Measurements from ENCODE around the gene FGF14. TPM values are rescaled to one million over a fixed set of nuclear protein-coding genes. Genes with fewer than 3 reads are reported as not detected.

The FGF14 gene
- total RNA-seq, 1 donor from 2014 or later = 2.9 TPM

GRCh38 chr13:102040812-102041211 is 361.0 kb downstream of the FGF14 start:
- no peak for TF ChIP-seq CTCF (IDR thresholded peaks at IDR 0.05; ENCODE audit: borderline replicate concordance)
- H3K27ac ChIP-seq (replicated peaks) = no peak overlapping the region
- no peaks in the 10 kb centered on the region for H3K36me3 ChIP-seq
- H3K4me3 ChIP-seq = no peak overlapping the region
- DNase-seq = no peak
- intact Hi-C loops (cut with micrococcal nuclease) = no loop called here
- H3K27me3 ChIP-seq (ENCODE audit: low read depth) = no peaks in the 10 kb centered on the region
- no peaks in the 10 kb centered on the region for H3K9me3 ChIP-seq (replicated peaks)
- no peaks in the 10 kb centered on the region for H3K4me1 ChIP-seq

GRCh38 chr13:102039264-102039663 is 362.6 kb downstream of the FGF14 start:
- TF ChIP-seq CTCF (IDR thresholded peaks at IDR 0.05; ENCODE audit: borderline replicate concordance) = no peak
- Histone ChIP-seq H3K27me3 (ENCODE audit: low read depth) (no peaks in the 10 kb centered on the region), H3K27ac (replicated peaks) (no peak overlapping the region), H3K4me3 (no peak overlapping the region), H3K4me1 (no peaks in the 10 kb centered on the region), H3K9me3 (replicated peaks) (no peaks in the 10 kb centered on the region), H3K36me3 (no peaks in the 10 kb centered on the region)
- intact Hi-C loops (cut with micrococcal nuclease) = no loop called here
- peak; percentile 21 for DNase-seq

GRCh38 chr13:102038787-102039186 is 363.1 kb downstream of the FGF14 start:
- no peak overlapping the region for H3K4me3 ChIP-seq
- no peak for TF ChIP-seq CTCF (IDR thresholded peaks at IDR 0.05; ENCODE audit: borderline replicate concordance)
- no peaks in the 10 kb centered on the region for H3K9me3 ChIP-seq (replicated peaks)
- H3K27ac ChIP-seq (replicated peaks) = no peak overlapping the region
- H3K36me3 ChIP-seq = no peaks in the 10 kb centered on the region
- no peaks in the 10 kb centered on the region for H3K4me1 ChIP-seq
- intact Hi-C loops (cut with micrococcal nuclease) = no loop called here
- no peaks in the 10 kb centered on the region for H3K27me3 ChIP-seq (ENCODE audit: low read depth)
- no peak for DNase-seq

GRCh38 chr13:102035969-102036368 is 365.9 kb downstream of the FGF14 start:
- intact Hi-C loops (cut with micrococcal nuclease) = no loop called here

GRCh38 chr13:102033857-102034331 is 368.0 kb downstream of the FGF14 start:
- Histone ChIP-seq H3K36me3 (no peaks in the 10 kb centered on the region), H3K4me3 (no peak overlapping the region), H3K27ac (replicated peaks) (no peak overlapping the region), H3K9me3 (replicated peaks) (no peaks in the 10 kb centered on the region), H3K27me3 (ENCODE audit: low read depth) (no peaks in the 10 kb centered on the region), H3K4me1 (peaks cover 3% of the 10 kb centered on the region)
- intact Hi-C loops (cut with micrococcal nuclease) = no loop called here
- DNase-seq = no peak
- TF ChIP-seq CTCF (IDR thresholded peaks at IDR 0.05; ENCODE audit: borderline replicate concordance) = no peak

More at GRCh38 chr13:102035969-102036368, 365.9 kb downstream of the FGF14 start:
- no peak overlapping the region for H3K4me3 ChIP-seq
- H3K27me3 ChIP-seq (ENCODE audit: low read depth) = no peaks in the 10 kb centered on the region
- no peak for TF ChIP-seq CTCF (IDR thresholded peaks at IDR 0.05; ENCODE audit: borderline replicate concordance)
- no peak for DNase-seq
- H3K4me1 ChIP-seq = no peaks in the 10 kb centered on the region
- H3K9me3 ChIP-seq (replicated peaks) = no peaks in the 10 kb centered on the region
- no peaks in the 10 kb centered on the region for H3K36me3 ChIP-seq
- H3K27ac ChIP-seq (replicated peaks) = no peak overlapping the region
